ENCODE measurements around the gene PRKAA1. TPM values are rescaled to one million over a fixed set of nuclear protein-coding genes. Genes with fewer than 3 reads are reported as not detected.
A peak's percentile ranks its signal among the peaks of the same experiment; 100 is the strongest.

Gene PRKAA1
- total RNA-seq, 1 experiment from 2014 or later = 84.5 TPM

GRCh38 chr5:40823459-40823858 lies 25.3 kb upstream of the PRKAA1 start:
- Histone ChIP-seq H3K4me1 (ENCODE audit: insufficient read depth, low read length) (no peaks in the 10 kb centered on the region), H3K9me3 (ENCODE audit: low read length) (no peaks in the 10 kb centered on the region), H3K36me3 (ENCODE audit: low read depth, low read length) (peaks cover 22% of the 10 kb centered on the region), H3F3A (ENCODE audit: low read length, unreplicated experiment) (peaks cover 18% of the 10 kb centered on the region), H4K20me1 (ENCODE audit: low read length) (peaks cover 20% of the 10 kb centered on the region), H3K27ac (ENCODE audit: low read length) (no peak overlapping the region), H3K4me3 (ENCODE audit: low read length) (no peak overlapping the region), H3K27me3 (ENCODE audit: low read length) (no peaks in the 10 kb centered on the region), H3K9me2 (replicated peaks; ENCODE audit: low read length) (no peaks in the 10 kb centered on the region), H3K79me2 (ENCODE audit: low read length) (no peaks in the 10 kb centered on the region), H3K9ac (ENCODE audit: low read length) (no peak overlapping the region), H3K4me2 (ENCODE audit: low read length) (no peak overlapping the region), H2AFZ (ENCODE audit: low read length) (no peak overlapping the region)
- DNase-seq = no peak
- POLR2A ChIA-PET (ENCODE audit: unreplicated experiment) = no interaction called here
- TF ChIP-seq EZH2 (IDR thresholded peaks at IDR 0.05; ENCODE audit: low read length, unreplicated experiment) (no peak), EZH2phosphoT487 (IDR thresholded peaks at IDR 0.05; ENCODE audit: borderline replicate concordance, low read length) (no peak), CTCF (conservative IDR thresholded peaks at IDR 0.05; ENCODE audit: low read depth, low read length) (no peak)
- no TSS peak for BruUV-seq (replicated peaks)
- intact Hi-C loops (cut with micrococcal nuclease) = no loop called here
- peak; percentile 36 for ATAC-seq
- CTCF ChIA-PET = interaction anchor here (0.7 kb wide), 1 partner anchor 161 kb away, joined by 11 read pairs; no protein-coding TSS in a partner anchor

GRCh38 chr5:40813698-40814281 lies 15.6 kb upstream of the PRKAA1 start:
- ATAC-seq = no peak
- DNase-seq = no peak
- no peaks in the 10 kb centered on the region for H3F3A ChIP-seq (ENCODE audit: low read length, unreplicated experiment)
- intact Hi-C loops (cut with micrococcal nuclease) = no loop called here
- POLR2A ChIA-PET (ENCODE audit: unreplicated experiment) = no interaction called here
- no TSS peak for BruUV-seq (replicated peaks)
- CTCF ChIA-PET = no interaction called here
- H4K20me1 ChIP-seq (ENCODE audit: low read length) = no peaks in the 10 kb centered on the region
- no peaks in the 10 kb centered on the region for H3K9me2 ChIP-seq (replicated peaks; ENCODE audit: low read length)
- no peaks in the 10 kb centered on the region for H3K9me3 ChIP-seq (ENCODE audit: low read length)
- H3K27me3 ChIP-seq (ENCODE audit: low read length) = no peaks in the 10 kb centered on the region
- no peak overlapping the region for H3K27ac ChIP-seq (ENCODE audit: low read length)
- no peak overlapping the region for H3K4me3 ChIP-seq (ENCODE audit: low read length)
- no peak overlapping the region for H3K9ac ChIP-seq (ENCODE audit: low read length)
- peaks cover 2% of the 10 kb centered on the region for H3K4me1 ChIP-seq (ENCODE audit: insufficient read depth, low read length)
- TF ChIP-seq EZH2phosphoT487 (IDR thresholded peaks at IDR 0.05; ENCODE audit: borderline replicate concordance, low read length) (no peak), CTCF (conservative IDR thresholded peaks at IDR 0.05; ENCODE audit: low read depth, low read length) (no peak), EZH2 (IDR thresholded peaks at IDR 0.05; ENCODE audit: low read length, unreplicated experiment) (no peak)
- H3K36me3 ChIP-seq (ENCODE audit: low read depth, low read length) = no peaks in the 10 kb centered on the region
- no peak overlapping the region for H2AFZ ChIP-seq (ENCODE audit: low read length)
- H3K79me2 ChIP-seq (ENCODE audit: low read length) = no peaks in the 10 kb centered on the region
- H3K4me2 ChIP-seq (ENCODE audit: low read length) = no peak overlapping the region

DNA sequence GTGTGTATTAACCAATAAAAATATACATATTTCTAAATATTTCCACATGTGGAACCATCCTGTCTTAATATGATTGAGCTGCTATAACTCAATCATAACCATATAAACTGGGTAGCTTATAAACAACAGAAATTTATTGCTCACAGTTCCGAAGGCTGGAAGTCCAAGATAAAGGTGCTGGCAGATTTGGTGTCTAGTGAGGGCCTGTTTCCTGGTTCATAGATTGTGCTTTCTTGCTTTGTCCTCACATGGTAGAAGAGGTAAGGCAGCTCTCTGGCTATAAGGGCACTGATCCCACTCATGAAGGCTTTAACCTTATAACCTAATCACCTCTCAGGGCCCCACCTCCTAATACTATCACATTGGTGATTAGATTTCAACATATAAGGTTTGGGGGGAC lies 14.0 kb upstream of the PRKAA1 start:
- peaks cover 11% of the 10 kb centered on the region for H3K4me1 ChIP-seq (ENCODE audit: insufficient read depth, low read length)
- H3K9ac ChIP-seq (ENCODE audit: low read length) = no peak overlapping the region
- CTCF ChIA-PET = no interaction called here
- no peak for ATAC-seq
- H3K9me3 ChIP-seq (ENCODE audit: low read length) = no peaks in the 10 kb centered on the region
- H3K4me2 ChIP-seq (ENCODE audit: low read length) = no peak overlapping the region
- intact Hi-C loops (cut with micrococcal nuclease) = no loop called here
- H3K36me3 ChIP-seq (ENCODE audit: low read depth, low read length) = no peaks in the 10 kb centered on the region
- no peaks in the 10 kb centered on the region for H3K9me2 ChIP-seq (replicated peaks; ENCODE audit: low read length)
- H3K27ac ChIP-seq (ENCODE audit: low read length) = no peak overlapping the region
- no peak overlapping the region for H2AFZ ChIP-seq (ENCODE audit: low read length)
- no peaks in the 10 kb centered on the region for H3F3A ChIP-seq (ENCODE audit: low read length, unreplicated experiment)
- DNase-seq = no peak
- POLR2A ChIA-PET (ENCODE audit: unreplicated experiment) = no interaction called here
- no peak overlapping the region for H3K4me3 ChIP-seq (ENCODE audit: low read length)
- H3K27me3 ChIP-seq (ENCODE audit: low read length) = no peaks in the 10 kb centered on the region
- no peaks in the 10 kb centered on the region for H4K20me1 ChIP-seq (ENCODE audit: low read length)
- no peak for TF ChIP-seq EZH2 (IDR thresholded peaks at IDR 0.05; ENCODE audit: low read length, unreplicated experiment)
- TF ChIP-seq EZH2phosphoT487 (IDR thresholded peaks at IDR 0.05; ENCODE audit: borderline replicate concordance, low read length) = no peak
- TF ChIP-seq CTCF (conservative IDR thresholded peaks at IDR 0.05; ENCODE audit: low read depth, low read length) = no peak
- H3K79me2 ChIP-seq (ENCODE audit: low read length) = no peaks in the 10 kb centered on the region
- BruUV-seq (replicated peaks) = no TSS peak

Data from PC-3 (cell line).